Right renal pelvis (tissue), 4 donors: ENCODE measurements around the gene KCNN3. TPM values are rescaled to one million over a fixed set of nuclear protein-coding genes. Genes with fewer than 3 reads are reported as not detected.

Source experiments
- DNase-seq, 4 donors: peaks; one replicate each; pipeline ENCODE4 v3.0.0-alpha.2; 2013; ENCODE audit warnings: low read depth in 4 of 4, low spot score in 3 of 4, missing footprints in 1 of 4
- polyA plus RNA-seq, 4 donors: library from polyadenylated mRNA; unstranded; fragments of 120-200 nt; gene quantifications; one replicate each; pipeline ENCODE4 v1.2.1, GENCODE V29; 2013; ENCODE audit not compliant: insufficient read length in 4 of 4

Gene KCNN3
- polyA plus RNA-seq, 4 donors, result 2.3 to 2.8 (median 2.6) TPM

DNA sequence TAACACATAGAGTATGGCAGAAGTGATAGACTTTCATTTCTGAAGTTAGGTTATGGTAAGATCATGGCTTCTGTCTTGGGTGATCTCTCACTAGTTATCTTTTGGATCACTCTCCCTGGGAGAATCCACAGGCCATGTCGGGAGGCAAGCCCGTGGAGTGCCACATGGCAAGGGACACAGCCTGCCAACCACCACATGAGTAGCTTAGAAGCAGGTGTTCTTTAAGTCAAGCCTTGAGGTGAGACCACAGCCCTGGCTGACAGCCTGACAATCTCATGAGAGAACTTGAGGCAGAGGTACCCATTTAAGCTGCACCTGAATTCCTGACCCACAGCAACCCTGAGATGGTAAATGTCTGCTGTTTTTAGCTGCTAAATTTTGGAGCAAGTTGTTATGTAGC lies 130.4 kb downstream of the KCNN3 start:
- no peak for DNase-seq

GRCh38 chr1:154736841-154737240 lies 133.2 kb downstream of the KCNN3 start:
- no peak for DNase-seq

- no peak for DNase-seq
Measured at GRCh38 chr1:154735804-154736168, 134.3 kb downstream of the KCNN3 start.

DNA sequence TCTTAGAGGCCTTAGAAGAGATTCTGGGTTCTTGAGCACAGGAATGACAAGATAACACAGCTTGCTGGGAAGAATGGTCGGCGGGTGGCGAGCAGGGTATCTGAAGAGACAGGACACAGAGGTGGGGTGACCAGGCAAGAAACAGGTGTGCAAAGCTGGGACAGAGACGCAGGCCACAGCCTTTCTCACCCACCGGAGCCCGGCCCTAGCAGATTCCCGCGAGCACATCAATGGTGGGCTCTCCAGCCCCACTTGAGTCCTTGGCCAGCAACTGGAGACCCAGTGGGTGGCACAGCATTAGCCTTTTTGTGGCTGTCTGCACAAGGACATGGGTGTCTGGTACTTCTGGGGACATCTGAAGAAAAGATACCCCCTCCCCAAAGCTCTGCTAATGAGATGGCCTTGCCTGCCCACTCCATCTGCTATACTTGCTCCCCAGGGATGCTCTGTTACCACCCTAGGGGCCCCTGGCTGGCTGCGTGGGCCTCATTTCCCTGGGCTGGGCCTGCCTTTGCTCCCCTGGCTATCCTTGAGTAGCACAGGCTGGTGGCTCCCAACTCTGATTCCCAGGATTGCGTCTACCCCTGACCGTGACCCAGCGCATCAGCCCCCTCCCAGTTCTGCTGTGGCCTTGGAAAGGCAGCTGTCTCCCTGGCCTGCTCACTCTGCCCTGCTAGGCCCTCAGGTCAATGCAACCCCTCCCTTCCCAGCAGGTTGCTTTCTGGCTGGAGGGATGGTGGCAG lies 134.8 kb downstream of the KCNN3 start:
- no peak for DNase-seq

DNA sequence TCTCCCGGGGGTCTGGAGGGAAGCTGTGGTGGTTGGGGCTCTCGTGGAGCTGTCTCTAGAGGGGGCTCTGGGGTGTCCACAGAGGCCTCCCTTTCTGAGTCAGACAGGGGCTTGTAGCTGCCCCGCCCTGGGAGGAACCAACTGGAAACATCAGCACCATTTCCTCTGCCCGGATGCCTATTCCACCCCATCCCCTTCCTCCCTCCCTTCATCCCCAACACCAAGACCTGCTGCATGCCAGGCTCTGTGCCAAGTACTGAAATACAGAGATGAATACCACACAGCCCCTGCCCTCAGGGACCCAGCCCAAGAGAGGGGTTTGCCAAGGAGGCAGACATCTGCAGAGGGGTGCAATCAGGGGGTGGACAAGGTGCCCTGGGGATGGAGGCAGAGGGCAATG lies 136.5 kb downstream of the KCNN3 start:
- no peak for DNase-seq

GRCh38 chr1:154730986-154731489 lies 139.0 kb downstream of the KCNN3 start:
- DNase-seq, result no peak

GRCh38 chr1:154730259-154730658 lies 139.8 kb downstream of the KCNN3 start:
- no peak for DNase-seq

- DNase-seq, result no peak
Measured at GRCh38 chr1:154729577-154729976, 140.5 kb downstream of the KCNN3 start.

DNA sequence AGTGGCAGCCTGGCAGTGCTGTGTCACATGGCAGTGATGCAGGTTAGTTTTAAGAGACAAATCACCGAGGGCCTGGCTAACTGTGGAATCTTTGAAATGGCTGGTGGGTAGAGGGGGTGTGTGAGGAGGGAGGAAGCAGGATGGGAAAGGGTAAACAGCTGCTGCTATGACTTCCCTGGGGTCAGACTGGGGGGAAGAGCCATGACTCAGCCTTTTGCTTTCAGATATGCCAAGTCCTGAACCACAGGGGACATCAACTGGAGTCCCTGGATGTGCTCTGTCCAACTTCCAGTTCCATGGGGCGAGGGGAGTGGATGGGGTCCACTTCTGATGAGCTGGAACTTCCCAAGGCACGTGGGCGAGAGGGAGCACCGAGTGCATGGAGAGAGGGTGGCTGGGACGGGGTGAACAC lies 141.0 kb downstream of the KCNN3 start:
- no peak for DNase-seq

DNA sequence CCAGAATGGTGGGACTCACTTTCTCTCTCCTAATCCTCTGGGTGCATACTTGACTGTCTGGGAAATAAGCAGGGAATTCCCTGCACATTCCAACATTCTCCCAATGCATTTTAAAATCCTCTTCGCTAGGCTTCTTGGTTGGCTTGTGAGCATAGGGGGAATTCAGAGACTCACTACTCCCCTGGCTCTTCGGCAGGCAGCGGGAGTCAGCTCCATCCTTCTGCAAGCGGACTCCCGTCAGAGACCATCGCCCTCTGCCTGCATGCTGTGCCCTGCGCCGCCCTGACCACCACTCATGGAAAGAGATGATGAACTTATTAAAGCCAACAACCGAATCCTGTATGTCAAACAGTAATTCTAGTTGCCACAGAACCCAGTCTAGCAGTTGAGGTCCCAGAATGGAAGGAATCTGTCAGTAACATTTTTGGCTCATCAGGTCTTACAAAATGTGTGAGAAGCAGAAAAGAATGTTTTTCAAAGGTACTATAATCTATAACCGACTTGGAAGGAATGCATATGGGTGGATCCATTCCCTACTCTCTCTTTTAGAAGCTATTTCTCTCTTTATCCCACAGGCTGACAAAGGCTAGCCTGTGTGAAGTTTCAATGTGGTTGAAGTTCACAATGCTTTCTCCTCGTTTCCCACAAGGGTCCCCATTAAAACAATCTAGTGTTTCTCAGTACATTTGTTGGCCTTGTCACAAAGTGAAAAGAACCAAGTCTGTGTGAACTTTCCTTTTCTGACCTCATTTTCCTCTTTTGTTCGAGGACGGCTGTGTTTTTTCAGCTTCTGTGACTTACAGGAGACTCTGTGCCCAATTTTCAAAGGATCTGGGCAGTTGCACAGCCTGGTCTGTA lies 143.0 kb downstream of the KCNN3 start:
- no peak for DNase-seq

- no peak for DNase-seq
Measured at GRCh38 chr1:154726443-154726842, 143.6 kb downstream of the KCNN3 start.

DNA sequence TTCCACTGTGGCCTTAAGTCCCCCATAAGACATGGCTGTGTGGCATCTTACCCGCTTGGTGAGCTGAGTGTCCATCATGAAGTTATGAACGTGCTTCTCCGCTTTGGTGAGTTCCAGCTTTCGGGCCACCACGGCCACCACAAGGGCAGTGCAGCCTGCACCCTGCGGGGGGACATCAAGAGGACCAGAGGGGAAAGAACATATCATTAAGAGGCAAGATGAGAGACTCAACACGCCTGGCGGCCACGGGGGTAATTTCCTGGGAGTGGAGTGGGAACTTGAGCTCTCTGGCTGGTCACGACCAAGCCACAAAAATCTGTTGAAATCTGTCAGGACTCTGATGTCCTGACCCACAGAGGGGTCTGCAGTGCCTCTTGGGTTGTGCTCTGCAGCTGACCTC lies 144.2 kb downstream of the KCNN3 start:
- DNase-seq, result no peak

DNA sequence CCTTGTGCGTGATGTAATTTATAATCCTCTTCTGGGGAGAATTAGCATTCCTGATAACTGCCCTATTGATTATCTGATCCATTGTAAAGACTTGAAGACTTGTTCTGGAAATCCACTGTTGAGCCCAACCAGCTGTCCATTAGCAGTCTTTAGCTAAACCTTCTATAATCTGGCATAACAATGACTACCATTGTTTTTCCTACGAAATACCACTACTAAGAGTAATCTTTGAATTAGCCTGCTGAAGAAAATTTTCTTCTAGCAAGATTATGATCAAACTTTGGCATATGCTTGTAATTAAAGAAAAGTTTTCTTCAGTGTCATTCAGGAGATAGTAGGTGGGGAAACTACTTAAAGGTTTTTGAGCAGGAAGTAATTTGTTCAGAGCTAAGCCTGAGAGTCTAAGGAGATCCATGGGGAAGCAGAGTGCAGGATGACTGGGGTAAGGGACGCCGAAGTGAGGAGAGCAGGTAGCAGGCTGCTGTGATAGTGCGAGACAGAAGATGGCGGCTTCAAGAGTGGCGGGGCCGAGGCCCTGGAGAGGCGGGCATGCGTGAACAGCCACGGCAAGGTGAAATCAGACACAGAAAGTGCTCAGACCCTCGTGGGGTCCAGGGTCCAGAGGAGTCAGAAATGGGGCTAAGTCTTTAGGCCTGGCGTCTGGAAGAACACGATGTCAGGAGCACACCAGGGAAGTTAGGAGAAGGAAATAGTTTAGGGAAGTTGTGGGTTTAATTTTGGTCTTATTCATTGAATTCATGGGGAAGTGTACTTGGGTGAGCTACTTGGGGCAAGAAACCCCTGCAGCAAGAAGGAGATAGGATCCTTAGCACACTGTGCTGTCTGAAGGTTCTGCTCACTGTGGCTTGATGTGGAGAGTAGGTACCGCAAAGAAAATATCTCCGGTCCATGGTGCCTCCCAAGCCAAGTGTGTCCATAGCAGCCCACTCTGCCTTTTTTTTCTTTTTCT lies 149.5 kb downstream of the KCNN3 start:
- DNase-seq, result no peak

DNA sequence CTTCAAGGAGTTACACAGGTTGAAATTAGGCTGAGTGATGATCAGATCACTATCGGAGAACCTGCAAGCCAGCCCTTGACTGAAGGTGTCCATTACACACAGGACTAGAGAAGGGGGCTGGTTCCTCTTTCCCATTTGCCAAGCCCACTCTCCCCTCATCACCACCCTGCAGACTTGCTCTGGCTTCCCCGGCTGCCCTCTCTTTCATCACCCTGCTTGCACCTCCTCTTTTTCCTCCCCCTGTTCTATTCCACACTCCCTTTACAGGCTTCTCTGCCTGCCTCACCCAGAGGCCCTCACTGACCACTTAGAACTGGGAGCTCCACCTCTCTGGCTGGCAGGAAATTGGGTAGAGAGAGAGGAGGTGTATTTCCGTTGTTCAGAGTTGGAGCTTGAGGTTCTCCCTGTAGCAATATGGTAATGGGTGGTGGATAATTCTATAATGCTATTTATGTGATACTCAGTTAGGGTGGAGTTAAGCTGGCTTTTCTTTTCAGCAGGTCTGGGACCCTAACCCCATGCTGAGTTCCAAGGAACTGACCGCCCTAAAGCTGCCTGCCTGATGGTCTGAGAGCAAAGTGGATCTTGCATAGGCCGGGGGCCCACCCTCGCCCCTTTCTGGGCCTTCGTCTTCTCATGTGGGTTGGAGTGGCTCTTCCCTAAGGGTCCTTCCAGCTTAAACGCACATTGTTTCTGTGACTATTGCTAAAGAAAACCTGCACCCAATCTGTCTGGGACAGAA lies 150.3 kb downstream of the KCNN3 start:
- DNase-seq, result no peak

DNA sequence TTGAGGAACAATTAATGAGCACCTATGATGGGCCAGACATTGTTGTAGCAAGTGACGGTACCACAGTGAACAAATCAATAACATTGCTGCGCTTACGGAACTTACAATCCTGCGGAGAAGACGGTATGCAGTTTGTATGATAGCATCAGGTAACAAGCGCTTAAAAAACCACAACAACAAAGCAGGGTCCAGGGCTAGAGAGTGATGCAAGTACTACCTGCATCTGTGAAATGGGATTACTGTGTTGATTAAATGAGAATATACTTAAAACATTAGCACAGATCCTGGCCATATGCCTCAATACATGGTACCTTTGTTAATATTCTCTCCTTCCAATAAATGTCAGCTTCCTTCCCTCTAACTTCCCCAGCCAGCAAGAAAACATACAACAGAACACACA lies 151.5 kb downstream of the KCNN3 start:
- DNase-seq, result no peak

GRCh38 chr1:154717528-154717924 lies 152.6 kb downstream of the KCNN3 start:
- no peak for DNase-seq

GRCh38 chr1:154716614-154717527 lies 153.2 kb downstream of the KCNN3 start:
- DNase-seq, result no peak

- DNase-seq, result no peak
Measured at GRCh38 chr1:154716011-154716410, 154.1 kb downstream of the KCNN3 start.

GRCh38 chr1:154715385-154715784 lies 154.7 kb downstream of the KCNN3 start:
- DNase-seq, result no peak
